SK-N-SH (cell line): Measurements from ENCODE around the gene SCO1. TPM values are rescaled to one million over a fixed set of nuclear protein-coding genes. Genes with fewer than 3 reads are reported as not detected.

ENCODE experiments used
- CTCF ChIA-PET: fragments of 300-600, 350-600 bp; formaldehyde crosslinking; extraction: SDS; loops from one replicate; lab custom pipeline; 2021; lab: Yijun Ruan, JAX
- POLR2A ChIA-PET: fragments of 350-600 bp; sonication (Branson Sonifier 250); formaldehyde crosslinking; extraction: SDS; loops from one replicate; lab custom pipeline; 2020; ENCODE audit warnings: antibody characterized with exemption, inconsistent platforms; lab: Yijun Ruan, JAX
- DNase-seq: peaks from one replicate; pipeline ENCODE4 v3.0.0; 2012
- H2AFZ ChIP-seq: fragments of 200-600 bp; sonication (generic); 2 replicates; pipeline ENCODE4 v1.8.1; 2016; ENCODE audit warnings: antibody characterized with exemption, mild to moderate bottlenecking, low read depth
- H3F3A ChIP-seq: fragments of 200-600 bp; sonication (generic); replicated peaks from 2 replicates; pipeline ENCODE3; 2016; ENCODE audit warnings: antibody characterized with exemption, mild to moderate bottlenecking; ENCODE audit not compliant: insufficient read depth
- H3K27ac ChIP-seq, 2 experiments: fragments of 200-500 bp in 1 of 2; fragments of 200-600 bp in 1 of 2; sonication (Bioruptor generic) in 1 of 2; sonication (generic), shearing (Covaris generic) in 1 of 2; 2 replicates each; pipeline versions ENCODE4 v1.5.1 to v1.6.1; 2014 to 2016; ENCODE audit warnings: low read depth in 2 of 2, inconsistent platforms in 1 of 2, low read length in 1 of 2, mild to moderate bottlenecking in 1 of 2, mixed read lengths in 1 of 2
- H3K27me3 ChIP-seq: fragments of 200-600 bp; sonication (generic), shearing (Covaris generic); 2 replicates; pipeline ENCODE4 v1.6.1; 2016; ENCODE audit warnings: mixed run types; ENCODE audit not compliant: insufficient read depth
- H3K36me3 ChIP-seq, 2 experiments: fragments of 200-500 bp in 1 of 2; fragments of 200-600 bp in 1 of 2; sonication (Bioruptor generic) in 1 of 2; sonication (generic) in 1 of 2; replicated peaks in 1 of 2; 2 replicates each; pipeline versions ENCODE3 to v1.5.1; 2014 to 2016; ENCODE audit warnings: low read length in 1 of 2, mild to moderate bottlenecking in 1 of 2; ENCODE audit not compliant: insufficient read depth in 2 of 2, control insufficient read depth in 1 of 2
- H3K4me1 ChIP-seq, 2 experiments: fragments of 200-500 bp in 1 of 2; fragments of 200-600 bp in 1 of 2; sonication (Bioruptor generic) in 1 of 2; sonication (generic), shearing (Covaris generic) in 1 of 2; 2 replicates each; pipeline versions ENCODE4 v1.5.1 to v1.6.1; 2014 to 2016; ENCODE audit warnings: low read depth in 1 of 2, low read length in 1 of 2, mixed run types in 1 of 2; ENCODE audit not compliant: insufficient read depth in 2 of 2, control insufficient read depth in 1 of 2
- H3K4me2 ChIP-seq: fragments of 200-600 bp; sonication (generic), shearing (Covaris generic); 2 replicates; pipeline ENCODE4 v1.6.1; 2017; ENCODE audit warnings: mixed run types
- H3K4me3 ChIP-seq, 2 experiments: fragments of 200-500 bp in 1 of 2; fragments of 200-600 bp in 1 of 2; sonication (Bioruptor generic) in 1 of 2; sonication (generic), shearing (Covaris generic) in 1 of 2; 2 replicates each; pipeline versions ENCODE4 v1.5.1 to v1.8.1; 2014 to 2016; ENCODE audit warnings: low read depth in 2 of 2, inconsistent platforms in 1 of 2, low read length in 1 of 2, mild to moderate bottlenecking in 1 of 2, mixed read lengths in 1 of 2, moderate library complexity in 1 of 2
- H3K79me2 ChIP-seq: fragments of 200-600 bp; sonication (generic); 2 replicates; pipeline ENCODE4 v1.8.1; 2017; ENCODE audit warnings: mild to moderate bottlenecking; ENCODE audit not compliant: insufficient read depth
- H3K9ac ChIP-seq: fragments of 200-600 bp; sonication (generic); 2 replicates; pipeline ENCODE4 v1.6.1; 2017; ENCODE audit warnings: mixed run types
- H3K9me2 ChIP-seq: fragments of 200-600 bp; sonication (generic); 2 replicates; pipeline ENCODE4 v1.6.1; 2017; ENCODE audit warnings: mixed run types
- H3K9me3 ChIP-seq: fragments of 200-600 bp; sonication (generic); 2 replicates; pipeline ENCODE4 v1.6.1; 2017; ENCODE audit warnings: mixed run types, mild to moderate bottlenecking, moderate library complexity
- H4K20me1 ChIP-seq: fragments of 200-600 bp; sonication (generic); 2 replicates; pipeline ENCODE4 v1.6.1; 2017; ENCODE audit warnings: mild to moderate bottlenecking, mixed run types; ENCODE audit not compliant: insufficient read depth
- ELF1 ChIP-seq: IDR thresholded peaks from 2 replicates; pipeline ENCODE4 v1.4.0; 2012
- EZH2phosphoT487 ChIP-seq: fragments of 200-600 bp; sonication (generic); IDR thresholded peaks from 2 replicates; pipeline ENCODE4 v1.6.1; 2017; ENCODE audit warnings: low read depth, mixed run types, mild to moderate bottlenecking, antibody characterized with exemption, moderate library complexity, borderline replicate concordance
- FOXJ3 ChIP-seq: sonication (generic); formaldehyde crosslinking; IDR thresholded peaks from 2 replicates; pipeline ENCODE4 v1.5.1; 2020; ENCODE audit warnings: mild to moderate bottlenecking, missing genetic modification reagents
- MXI1 ChIP-seq: IDR thresholded peaks from 2 replicates; pipeline ENCODE4 v1.6.1; 2012; ENCODE audit warnings: mild to moderate bottlenecking, low read depth, low read length, improper control_type of control experiment
- NFIC ChIP-seq: IDR thresholded peaks from 2 replicates; pipeline ENCODE4 v1.4.0; 2012; ENCODE audit warnings: borderline replicate concordance
- REST ChIP-seq: IDR thresholded peaks from 2 replicates; pipeline ENCODE4 v1.6.1; 2012; ENCODE audit warnings: mild to moderate bottlenecking, low read depth, low read length, moderate library complexity
- SMC3 ChIP-seq: IDR thresholded peaks from 2 replicates; pipeline ENCODE4 v1.6.1; 2012; ENCODE audit warnings: low read depth, low read length, improper control_type of control experiment
- TAF1 ChIP-seq: IDR thresholded peaks from 2 replicates; pipeline ENCODE4 v1.6.1; 2012; ENCODE audit warnings: low read depth, mild to moderate bottlenecking, low read length, moderate library complexity, borderline replicate concordance
- USF1 ChIP-seq: IDR thresholded peaks from 2 replicates; pipeline ENCODE4 v1.4.0; 2012; ENCODE audit warnings: low read depth, borderline replicate concordance
- ZBTB33 ChIP-seq: IDR thresholded peaks from 2 replicates; pipeline ENCODE4 v1.4.0; 2012; ENCODE audit warnings: low read depth, borderline replicate concordance
- WGBS: methylation state at CpG from one replicate; pipeline ENCODE4 v1.1.6; 2017; ENCODE audit warnings: low lambda C conversion rate; 5-methylcytosine and 5-hydroxymethylcytosine counted together
- polyA plus RNA-seq, 3 experiments: library from polyadenylated mRNA; depleted of rRNA; stranded (reverse); fragments of >200 nt; gene quantifications; 2 replicates each; pipeline ENCODE4 v1.2.3, GENCODE V29; 2012

The SCO1 gene
- polyA plus RNA-seq, 1 of the 3 experiments (the other 2 are of a cell fraction) = 28.6 TPM

- TF ChIP-seq ZBTB33 (no peak), ELF1 (no peak), EZH2phosphoT487 (no peak)
Observed at GRCh38 chr17:10741416-10742135, 44.2 kb upstream of the SCO1 start (continued).

- Histone ChIP-seq H4K20me1 (no peaks in the 10 kb centered on the region), H3K9me3 (no peaks in the 10 kb centered on the region), H3K79me2 (no peaks in the 10 kb centered on the region), H3K9ac (no peak overlapping the region), H3K4me3 (no peak overlapping the region), H3K9me2 (no peaks in the 10 kb centered on the region), H3K27me3 (no peaks in the 10 kb centered on the region; the same call in 1 of the 2 replicates), H2AFZ (no peak overlapping the region), H3K27ac (no peak overlapping the region), H3K4me2 (no peak overlapping the region), H3K36me3 (no peaks in the 10 kb centered on the region), H3K4me1 (peaks cover 0 to 16% of the 10 kb centered on the region in 2 experiments; a peak in 1 of 4 replicates), H3F3A (no peaks in the 10 kb centered on the region)
- ChIA-PET POLR2A (no interaction called here), CTCF (interaction anchor here (8.5 kb wide), 1 partner anchor 106 kb away, joined by 165 read pairs; no protein-coding TSS in a partner anchor)
- TF ChIP-seq ELF1 = no peak
- TF ChIP-seq FOXJ3 (CRISPR knock-in tag) = no peak
- no peak for TF ChIP-seq TAF1
- no peak for TF ChIP-seq ZBTB33
- TF ChIP-seq NFIC = no peak
- no peak for DNase-seq
- WGBS = 84% methylated on average over 5 of the region's 5 CpGs
Observed at GRCh38 chr17:10739386-10739785, 42.1 kb upstream of the SCO1 start.

GRCh38 chr17:10738521-10739258 lies 41.4 kb upstream of the SCO1 start:
- Histone ChIP-seq H3K4me3 (no peak overlapping the region), H3K9me2 (no peaks in the 10 kb centered on the region), H2AFZ (no peak overlapping the region), H4K20me1 (no peaks in the 10 kb centered on the region), H3K9me3 (no peaks in the 10 kb centered on the region), H3K4me2 (no peak overlapping the region), H3K9ac (no peak overlapping the region), H3K27ac (no peak overlapping the region), H3K4me1 (peaks cover 0 to 16% of the 10 kb centered on the region in 2 experiments; a peak in 1 of 4 replicates), H3F3A (no peaks in the 10 kb centered on the region), H3K36me3 (no peaks in the 10 kb centered on the region), H3K79me2 (no peaks in the 10 kb centered on the region), H3K27me3 (no peaks in the 10 kb centered on the region; the same call in 1 of the 2 replicates)
- ChIA-PET POLR2A (no interaction called here), CTCF (interaction anchor here (2.0 to 8.5 kb wide), 3 partner anchors 15 to 107 kb away, joined by 17 to 165 read pairs (median 21); no protein-coding TSS in a partner anchor)
- no peak for DNase-seq
- WGBS = 53% methylated on average over 5 of the region's 5 CpGs
- no peak for TF ChIP-seq SMC3
- TF ChIP-seq REST = no peak
- no peak for TF ChIP-seq MXI1
- no peak for TF ChIP-seq USF1
